HG03025 (cell line): ENCODE data around the gene TOP3B.

Experiments
- ATAC-seq: cut with Tn5 transposase; IDR thresholded peaks from one replicate; pipeline ENCODE4 v1.9.1; 2021; ENCODE audit warnings: mild to moderate bottlenecking, moderate library complexity; ENCODE audit not compliant: unreplicated experiment, low FRiP score

The TOP3B gene

GRCh38 chr22:21932347-21932746 is 50.2 kb downstream of the TOP3B start:
- no peak for ATAC-seq

GRCh38 chr22:21931056-21931455 is 51.5 kb downstream of the TOP3B start:
- ATAC-seq = no peak

- no peak for ATAC-seq
Measured at GRCh38 chr22:21929253-21929652, 53.3 kb downstream of the TOP3B start.

- no peak for ATAC-seq
Measured at GRCh38 chr22:21928048-21928447, 54.5 kb downstream of the TOP3B start.

- no peak for ATAC-seq
Measured at GRCh38 chr22:21927174-21927823, 55.3 kb downstream of the TOP3B start.

GRCh38 chr22:21926728-21927127 is 55.9 kb downstream of the TOP3B start:
- ATAC-seq = no peak

GRCh38 chr22:21923163-21923561 is 59.4 kb downstream of the TOP3B start:
- no peak for ATAC-seq

- ATAC-seq = no peak
Measured at GRCh38 chr22:21922370-21923162, 60.0 kb downstream of the TOP3B start.

GRCh38 chr22:21921729-21922128 is 60.9 kb downstream of the TOP3B start:
- no peak for ATAC-seq

GRCh38 chr22:21921184-21921721 is 61.3 kb downstream of the TOP3B start:
- ATAC-seq = no peak

- ATAC-seq = no peak
Measured at GRCh38 chr22:21920341-21921183, 62.0 kb downstream of the TOP3B start.

- ATAC-seq = no peak
Measured at GRCh38 chr22:21919526-21920307, 62.9 kb downstream of the TOP3B start.

- no peak for ATAC-seq
Measured at GRCh38 chr22:21918466-21919185, 64.0 kb downstream of the TOP3B start.

- ATAC-seq = no peak
Measured at GRCh38 chr22:21917959-21918261, 64.7 kb downstream of the TOP3B start.

- no peak for ATAC-seq
Measured at GRCh38 chr22:21917181-21917958, 65.2 kb downstream of the TOP3B start.

GRCh38 chr22:21916309-21916918 is 66.2 kb downstream of the TOP3B start:
- ATAC-seq = no peak

- ATAC-seq = no peak
Measured at GRCh38 chr22:21915624-21916308, 66.8 kb downstream of the TOP3B start.
